Tibial nerve (tissue), 4 donors: ENCODE results near the gene ZMYND11.

Source experiments
- CTCF ChIP-seq, 5 experiments: fragments of 200-600 bp in 3 of 5; fragments of 450-650 bp in 2 of 5; sonication (generic) in 3 of 5; IDR thresholded peaks; one replicate each; pipeline ENCODE4 v1.5.1; 2016 to 2019; ENCODE audit warnings: antibody characterized with exemption in 5 of 5, mild to moderate bottlenecking in 3 of 5, moderate library complexity in 2 of 5
- EP300 ChIP-seq, 2 donors: sonication (generic); formaldehyde crosslinking; IDR thresholded peaks; one replicate each; pipeline ENCODE4 v1.6.1; 2017; ENCODE audit warnings: antibody characterized with exemption in 2 of 2, mild to moderate bottlenecking in 1 of 2
- POLR2A ChIP-seq, 2 donors: fragments of 450-650 bp; IDR thresholded peaks; one replicate each; pipeline ENCODE4 v1.6.1; 2017; ENCODE audit warnings: antibody characterized with exemption in 2 of 2, mild to moderate bottlenecking in 2 of 2, moderate library complexity in 2 of 2

- TF ChIP-seq CTCF (IDR thresholded peaks at IDR 0.05) (no peak), POLR2A (IDR thresholded peaks at IDR 0.05) (no peak), EP300 (IDR thresholded peaks at IDR 0.05) (no peak)
Measured at GRCh38 chr10:129810-130209, 5.4 kb upstream of the ZMYND11 start.
